ENCODE data around the gene KLHL24.

- TF ChIP-seq CTCF (IDR thresholded peaks at IDR 0.05; ENCODE audit: poor library complexity, severe bottlenecking) = no peak
- TF ChIP-seq POLR2AphosphoS5 (IDR thresholded peaks at IDR 0.05) = no peak
- no peak for TF ChIP-seq REST (IDR thresholded peaks at IDR 0.05; ENCODE audit: borderline replicate concordance)
- TF ChIP-seq EP300 (conservative IDR thresholded peaks at IDR 0.05; ENCODE audit: poor library complexity, severe bottlenecking) = no peak
- no peak for TF ChIP-seq RAD21 (conservative IDR thresholded peaks at IDR 0.05)
Measured at GRCh38 chr3:183728204-183728603, 92.8 kb downstream of the KLHL24 start.
